HCT116 (cell line): ENCODE results near the gene MUC5B.

Experiments
- CTCF ChIP-seq, 3 experiments: fragments of 200-600 bp in 1 of 3; sonication (generic) in 1 of 3; IDR thresholded peaks in 2 of 3; conservative IDR thresholded peaks in 1 of 3; 2 replicates each; pipeline ENCODE4 v1.5.1; 2012 to 2017; ENCODE audit warnings: low read depth in 2 of 3, low read length in 2 of 3, antibody characterized with exemption in 1 of 3, borderline replicate concordance in 1 of 3, control low read depth in 1 of 3, mild to moderate bottlenecking in 1 of 3, mixed read lengths in 1 of 3, mixed run types in 1 of 3, moderate library complexity in 1 of 3; ENCODE audit not compliant: insufficient read depth in 1 of 3
- EZH2phosphoT487 ChIP-seq: fragments of 200-600 bp; IDR thresholded peaks from 2 replicates; pipeline ENCODE4 v1.6.1; 2018; ENCODE audit warnings: antibody characterized with exemption, borderline replicate concordance
- JUND ChIP-seq: IDR thresholded peaks from 2 replicates; pipeline ENCODE4 v1.6.1; 2012
- POLR2A ChIP-seq: IDR thresholded peaks from 2 replicates; pipeline ENCODE4 v1.7.0; 2011; ENCODE audit warnings: borderline replicate concordance; ENCODE audit not compliant: insufficient read depth, insufficient read length; ENCODE audit errors: extremely low read depth
- POLR2AphosphoS5 ChIP-seq: IDR thresholded peaks from 2 replicates; pipeline ENCODE4 v1.6.1; 2011; ENCODE audit warnings: mild to moderate bottlenecking, low read depth, low read length, moderate library complexity

GRCh38 chr11:1177020-1177770, 45.7 kb upstream of the MUC5B start:
- TF ChIP-seq EZH2phosphoT487 (no peak), POLR2A (no peak), CTCF (IDR thresholded peaks at IDR 0.05 in 2 of 3, conservative IDR thresholded peaks at IDR 0.05 in 1 of 3; ENCODE audit: borderline replicate concordance in 1 of 3, insufficient read depth in 1 of 3, low read depth in 2 of 3, low read length in 2 of 3) (no peak), POLR2AphosphoS5 (no peak), JUND (no peak)
